GM12872 (cell line): Measurements from ENCODE around the gene RRP12.

Source experiments
- CTCF ChIP-seq: IDR thresholded peaks from 3 replicates; pipeline ENCODE4 v1.5.1; 2011; ENCODE audit warnings: low read depth, mild to moderate bottlenecking, low read length, moderate library complexity; ENCODE audit not compliant: insufficient read depth

Gene RRP12

DNA sequence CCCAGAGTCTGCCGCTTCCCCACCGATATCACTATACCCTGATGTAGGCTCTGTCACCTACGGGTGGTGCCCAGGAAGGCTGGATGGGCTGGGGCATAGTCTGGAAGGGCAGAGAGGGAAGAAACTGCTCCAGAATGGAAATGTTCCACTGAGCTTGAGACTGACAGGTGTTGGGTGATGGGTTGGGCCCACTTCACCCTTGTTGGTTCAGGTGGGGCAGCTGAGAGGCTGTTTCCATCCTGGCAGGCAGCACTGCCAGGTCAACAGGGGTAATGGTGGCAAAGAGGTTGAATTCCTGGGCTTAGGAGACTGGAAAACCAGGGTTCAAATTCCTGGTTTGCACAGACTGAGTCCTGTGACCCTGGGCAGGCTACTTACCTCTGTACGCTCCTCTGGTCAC, 38.1 kb downstream of the RRP12 start:
- no peak for TF ChIP-seq CTCF

GRCh38 chr10:97362310-97363033, 38.7 kb downstream of the RRP12 start:
- no peak for TF ChIP-seq CTCF

- no peak for TF ChIP-seq CTCF
Observed at GRCh38 chr10:97361537-97361901, 39.6 kb downstream of the RRP12 start.

GRCh38 chr10:97360705-97361536, 40.2 kb downstream of the RRP12 start:
- TF ChIP-seq CTCF: no peak

GRCh38 chr10:97358781-97359180, 42.4 kb downstream of the RRP12 start:
- no peak for TF ChIP-seq CTCF

DNA sequence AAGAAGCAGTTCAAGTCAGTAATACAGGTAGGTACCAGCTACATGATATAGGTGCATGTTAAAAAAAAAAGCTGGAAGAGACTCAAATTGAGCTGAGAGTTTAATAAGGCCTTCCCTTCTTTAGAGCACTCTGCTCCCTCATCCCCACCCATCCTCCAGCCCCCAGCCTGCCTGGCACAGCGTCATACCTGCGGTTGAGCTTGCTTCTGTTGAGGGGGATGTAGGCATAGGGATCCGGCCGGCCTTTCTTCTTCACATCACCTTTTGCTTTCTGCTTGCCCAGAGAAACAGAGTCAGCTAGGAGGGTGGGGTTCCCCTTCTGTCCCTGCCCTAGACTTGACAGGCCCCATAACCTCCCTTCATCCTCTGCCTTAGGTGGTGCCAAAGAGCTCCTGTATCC, 42.8 kb downstream of the RRP12 start:
- no peak for TF ChIP-seq CTCF

DNA sequence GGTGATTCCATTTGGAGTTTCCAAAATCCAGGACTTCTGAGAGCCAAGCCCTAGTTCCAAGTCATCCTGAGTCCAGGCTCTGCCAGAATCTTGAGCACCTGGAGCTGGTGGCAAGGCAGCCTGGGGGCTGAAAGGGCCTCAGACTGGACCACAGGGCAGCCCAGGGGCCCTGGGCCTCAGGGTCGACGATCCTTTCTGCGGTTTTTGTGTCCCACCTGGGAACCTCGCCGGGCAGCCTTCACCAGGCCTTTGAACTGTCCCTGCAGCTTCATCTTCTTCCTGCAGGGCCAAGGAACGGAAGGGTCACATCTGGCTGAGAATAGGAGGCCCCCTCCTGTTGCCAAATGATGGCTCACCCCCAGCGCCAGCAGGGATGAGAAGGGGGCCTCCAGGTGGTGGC, 44.2 kb downstream of the RRP12 start:
- TF ChIP-seq CTCF: no peak
